GM18909 (cell line): ENCODE measurements around the gene UGT3A2.

Experiments
- ATAC-seq: cut with Tn5 transposase; IDR thresholded peaks from one replicate; pipeline ENCODE4 v1.9.1; 2021; ENCODE audit warnings: mild to moderate bottlenecking; ENCODE audit not compliant: unreplicated experiment, poor library complexity

UGT3A2 gene, protein sequence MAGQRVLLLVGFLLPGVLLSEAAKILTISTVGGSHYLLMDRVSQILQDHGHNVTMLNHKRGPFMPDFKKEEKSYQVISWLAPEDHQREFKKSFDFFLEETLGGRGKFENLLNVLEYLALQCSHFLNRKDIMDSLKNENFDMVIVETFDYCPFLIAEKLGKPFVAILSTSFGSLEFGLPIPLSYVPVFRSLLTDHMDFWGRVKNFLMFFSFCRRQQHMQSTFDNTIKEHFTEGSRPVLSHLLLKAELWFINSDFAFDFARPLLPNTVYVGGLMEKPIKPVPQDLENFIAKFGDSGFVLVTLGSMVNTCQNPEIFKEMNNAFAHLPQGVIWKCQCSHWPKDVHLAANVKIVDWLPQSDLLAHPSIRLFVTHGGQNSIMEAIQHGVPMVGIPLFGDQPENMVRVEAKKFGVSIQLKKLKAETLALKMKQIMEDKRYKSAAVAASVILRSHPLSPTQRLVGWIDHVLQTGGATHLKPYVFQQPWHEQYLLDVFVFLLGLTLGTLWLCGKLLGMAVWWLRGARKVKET

DNA sequence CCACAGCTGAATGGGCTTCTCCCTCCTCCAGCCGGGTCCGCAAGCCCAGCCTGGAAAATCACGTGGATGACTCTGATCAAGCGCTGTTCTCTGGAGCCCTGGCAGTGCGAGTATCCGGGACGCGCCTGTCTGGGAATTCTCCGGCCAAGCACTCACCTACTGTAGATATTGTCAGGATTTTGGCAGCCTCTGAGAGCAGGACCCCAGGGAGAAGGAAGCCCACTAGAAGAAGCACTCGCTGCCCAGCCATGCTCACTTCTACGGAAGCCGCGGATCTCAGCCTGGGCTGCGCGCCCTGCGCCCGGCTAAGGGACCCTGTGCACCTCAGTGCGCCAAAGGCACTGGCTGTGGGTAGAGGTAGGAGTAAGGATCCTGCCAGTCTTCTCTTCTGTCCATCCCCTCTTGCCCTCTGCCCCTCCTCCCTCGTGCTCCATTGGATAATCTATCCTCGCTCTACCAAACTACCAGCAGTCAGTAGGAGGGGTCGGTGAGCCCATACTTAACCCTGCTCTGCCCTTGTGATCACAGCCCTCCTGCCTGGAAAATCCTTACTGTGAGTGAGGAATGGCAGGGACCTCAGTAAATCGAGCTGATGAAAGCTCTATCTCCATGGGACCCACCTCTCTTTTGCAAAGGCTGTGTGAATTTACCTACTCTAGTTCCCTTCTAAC lies at the start of gene UGT3A2:
Gene UGT3A2 (minus strand): TSS at position 343 of the 671 bp plus-strand sequence. CDS start 93 bp downstream, at position 250.
- no peak for ATAC-seq

DNA sequence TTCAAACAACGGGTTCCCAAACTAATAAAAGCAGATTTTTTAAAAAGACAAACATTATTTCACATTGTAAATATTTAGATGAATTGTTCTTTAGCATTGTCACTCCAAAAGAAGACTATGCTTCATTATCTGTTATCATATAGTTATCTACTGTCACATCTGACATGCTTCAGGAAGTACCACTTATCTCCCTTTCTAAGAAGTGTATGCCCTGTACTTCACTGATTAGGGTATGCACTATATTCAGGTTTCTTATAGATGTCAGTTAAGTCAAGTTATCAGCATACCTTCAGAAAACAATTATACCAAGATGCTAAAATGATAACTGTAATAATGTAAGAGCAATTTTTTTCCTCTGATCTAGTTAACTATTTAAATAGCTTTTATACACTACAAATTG lies 44.6 kb upstream of the UGT3A2 start:
- ATAC-seq = no peak

DNA sequence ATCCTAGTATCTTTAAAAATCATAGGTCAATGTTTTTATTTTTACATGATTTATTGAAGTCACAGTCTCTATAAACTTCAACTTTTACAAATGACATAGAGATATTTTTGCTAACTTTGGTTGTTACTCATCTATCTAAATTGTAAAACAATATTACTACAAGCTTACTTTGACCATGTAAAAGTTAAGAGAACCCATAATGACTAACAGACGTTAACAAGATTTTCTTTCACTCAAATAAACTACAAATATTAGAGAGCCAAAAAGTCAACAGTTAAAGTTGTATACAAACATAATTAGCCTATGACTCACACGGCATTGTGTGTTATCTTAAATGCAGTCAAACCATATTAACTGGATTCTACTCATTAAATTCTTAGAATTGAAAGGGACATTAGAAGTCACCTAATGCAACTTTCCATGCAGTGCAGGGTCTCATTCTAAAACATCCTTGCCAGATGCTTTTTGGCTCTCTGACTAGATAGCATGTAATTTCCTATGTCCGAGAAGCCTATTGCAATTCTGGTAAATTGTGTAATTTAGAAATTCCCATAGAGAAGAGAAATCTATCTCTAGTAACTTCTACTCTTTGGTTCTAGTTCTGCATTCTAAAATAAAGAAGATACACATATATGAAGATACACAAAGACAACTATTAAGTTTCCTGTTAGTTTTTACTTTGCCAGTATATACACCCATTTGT lies 42.2 kb upstream of the UGT3A2 start:
- no peak for ATAC-seq

DNA sequence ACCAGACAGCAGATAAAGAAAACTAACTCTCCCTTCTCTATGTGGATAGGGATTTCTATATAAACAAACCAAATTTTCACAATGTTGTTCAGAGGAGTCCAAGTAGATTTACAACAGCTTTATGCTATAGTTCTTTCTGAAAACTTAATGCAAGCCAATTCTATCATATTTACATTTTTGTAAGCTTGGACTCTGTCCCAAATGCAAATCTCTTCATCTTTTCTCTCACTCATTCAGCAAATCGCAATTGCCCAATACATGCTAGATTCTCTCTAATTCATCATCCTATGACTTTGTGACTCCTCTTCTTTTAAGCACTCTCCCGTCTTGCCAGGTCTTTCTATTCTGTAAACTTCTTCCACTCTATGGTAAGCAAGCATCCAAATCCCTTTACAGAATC lies 39.1 kb upstream of the UGT3A2 start:
- no peak for ATAC-seq

DNA sequence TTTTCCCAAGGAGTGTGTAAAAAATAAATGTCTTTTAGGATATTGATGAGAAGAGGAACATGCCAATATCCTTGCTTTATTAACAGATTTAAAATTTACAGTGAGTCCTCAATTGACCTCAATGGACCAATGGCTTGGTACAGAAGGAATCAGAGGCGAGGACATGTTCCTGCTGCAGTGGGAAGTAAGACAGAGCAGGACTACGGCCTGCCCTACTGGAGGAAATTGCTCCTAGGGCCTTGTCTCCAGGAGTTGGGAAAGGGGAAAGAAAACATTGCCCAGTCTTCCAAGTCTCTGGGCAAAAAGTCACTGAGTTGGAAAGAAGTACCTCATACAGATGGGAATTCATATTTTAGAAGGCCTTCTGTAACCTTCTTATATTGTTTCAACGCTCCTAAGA lies 33.1 kb upstream of the UGT3A2 start:
- no peak for ATAC-seq

DNA sequence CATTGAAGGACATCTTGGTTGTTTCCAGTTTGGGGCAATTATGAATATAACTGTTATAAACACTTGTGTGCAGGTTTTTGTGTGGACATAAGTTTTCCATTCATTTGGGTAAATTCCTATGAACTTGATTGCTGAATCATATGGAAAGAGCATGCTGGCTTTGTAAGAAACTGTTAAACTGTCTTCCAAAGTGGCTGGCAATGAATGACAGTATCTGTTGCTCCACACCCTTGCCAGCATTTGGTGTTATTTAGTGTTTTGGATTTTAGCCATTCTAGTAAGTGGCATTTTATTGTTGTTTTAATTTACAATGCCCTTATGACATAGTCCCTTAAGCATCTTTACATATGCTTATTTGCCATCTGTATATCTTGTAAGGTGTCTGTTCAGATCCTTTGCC lies 29.8 kb upstream of the UGT3A2 start:
- no peak for ATAC-seq

DNA sequence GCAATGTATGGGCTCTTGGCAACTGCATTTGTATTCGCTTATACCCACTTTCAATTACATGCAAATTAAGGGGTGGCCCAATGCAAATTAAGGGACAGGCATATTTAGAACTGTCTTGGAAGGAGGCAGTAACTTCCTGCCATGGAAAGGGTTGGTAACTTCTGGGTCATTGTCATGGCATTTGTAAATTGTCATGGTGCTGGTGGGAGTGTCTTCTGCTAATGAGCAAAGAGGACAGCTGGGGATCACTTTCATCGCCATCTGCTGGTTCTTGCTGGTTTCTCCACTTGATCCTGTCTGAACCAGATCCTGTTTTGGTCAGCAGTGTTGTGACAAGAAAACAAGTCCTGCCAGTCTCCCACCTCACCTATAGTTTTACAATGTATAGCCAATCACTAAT lies 23.3 kb upstream of the UGT3A2 start:
- peak; percentile 77 for ATAC-seq

DNA sequence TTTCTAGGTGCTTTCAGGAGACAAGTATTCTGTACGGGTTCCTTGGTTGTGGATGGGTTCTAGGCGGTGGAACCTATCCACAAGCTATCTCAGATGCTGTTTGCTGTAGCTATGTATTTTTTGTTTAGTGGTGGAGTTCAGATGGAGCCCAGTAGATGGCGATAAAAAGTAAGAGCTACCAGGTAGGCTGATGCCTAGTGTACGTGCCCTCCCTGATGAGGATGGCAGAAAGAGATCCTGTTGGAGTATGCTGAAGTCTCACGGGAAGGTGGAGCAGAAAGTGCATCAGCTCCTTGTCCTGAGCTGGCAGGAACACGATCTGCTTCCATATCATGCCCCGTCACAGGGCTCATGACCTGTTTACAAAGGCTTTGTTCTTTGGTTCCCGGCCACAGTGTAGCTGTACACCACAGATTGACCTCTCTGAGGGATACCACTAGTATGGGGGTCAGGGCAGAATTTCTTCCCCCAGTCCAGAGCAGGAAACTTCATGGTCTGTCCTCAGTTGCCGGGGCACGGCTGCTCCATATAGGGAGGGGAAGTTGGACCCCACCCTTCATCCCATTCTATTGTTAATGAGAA lies 12.6 kb upstream of the UGT3A2 start:
- peak; percentile 98 for ATAC-seq

DNA sequence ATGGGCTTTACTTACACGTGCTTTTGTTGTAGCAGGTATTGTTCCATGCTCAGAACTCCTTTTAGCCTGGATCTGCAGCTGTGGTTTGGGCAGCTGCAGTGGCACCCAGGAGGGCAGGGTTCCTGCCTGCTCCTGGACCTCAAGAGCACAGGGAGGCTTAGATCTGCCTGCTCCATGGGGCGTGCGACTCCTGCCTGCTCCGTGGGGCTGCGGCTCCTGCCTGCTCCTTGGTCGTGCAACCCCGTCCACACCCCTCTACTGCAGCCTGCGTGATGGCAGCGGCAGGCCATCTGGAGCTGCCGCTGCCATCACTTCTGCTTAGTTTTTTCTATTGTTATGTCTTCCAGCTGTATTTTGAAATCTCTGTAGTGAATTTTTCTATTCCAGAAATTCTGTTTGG lies 11.7 kb upstream of the UGT3A2 start:
- no peak for ATAC-seq

DNA sequence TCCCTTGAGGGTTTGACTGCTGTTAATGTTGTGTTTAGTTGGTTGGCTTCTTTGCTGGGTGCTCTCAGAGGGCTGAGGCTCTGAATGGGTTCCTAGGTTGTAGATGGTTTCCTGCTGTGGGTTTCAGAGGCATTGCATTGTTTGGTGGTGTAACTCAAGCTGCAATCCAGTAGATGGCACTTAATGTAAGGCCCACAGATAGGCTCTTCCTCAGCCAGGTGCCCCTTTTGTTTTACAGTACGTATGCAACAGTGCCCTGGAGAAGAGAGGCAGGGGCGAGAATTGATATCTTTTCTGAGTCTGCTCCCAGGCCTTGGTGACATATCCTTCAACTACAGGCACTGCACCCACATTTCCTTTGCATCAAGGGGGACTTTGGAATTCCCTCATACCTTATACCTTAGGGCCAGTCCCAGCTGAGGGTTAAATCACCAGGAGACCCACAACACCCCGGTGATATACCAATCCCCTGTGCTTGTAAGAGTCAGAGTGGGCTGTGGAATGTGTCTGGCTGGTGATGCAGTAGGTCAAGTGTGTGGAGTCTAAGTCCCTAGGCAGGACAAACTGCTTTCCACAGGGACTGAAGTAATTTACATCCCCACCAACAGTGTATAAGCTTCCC lies 7.0 kb upstream of the UGT3A2 start:
- ATAC-seq = peak; percentile 88

DNA sequence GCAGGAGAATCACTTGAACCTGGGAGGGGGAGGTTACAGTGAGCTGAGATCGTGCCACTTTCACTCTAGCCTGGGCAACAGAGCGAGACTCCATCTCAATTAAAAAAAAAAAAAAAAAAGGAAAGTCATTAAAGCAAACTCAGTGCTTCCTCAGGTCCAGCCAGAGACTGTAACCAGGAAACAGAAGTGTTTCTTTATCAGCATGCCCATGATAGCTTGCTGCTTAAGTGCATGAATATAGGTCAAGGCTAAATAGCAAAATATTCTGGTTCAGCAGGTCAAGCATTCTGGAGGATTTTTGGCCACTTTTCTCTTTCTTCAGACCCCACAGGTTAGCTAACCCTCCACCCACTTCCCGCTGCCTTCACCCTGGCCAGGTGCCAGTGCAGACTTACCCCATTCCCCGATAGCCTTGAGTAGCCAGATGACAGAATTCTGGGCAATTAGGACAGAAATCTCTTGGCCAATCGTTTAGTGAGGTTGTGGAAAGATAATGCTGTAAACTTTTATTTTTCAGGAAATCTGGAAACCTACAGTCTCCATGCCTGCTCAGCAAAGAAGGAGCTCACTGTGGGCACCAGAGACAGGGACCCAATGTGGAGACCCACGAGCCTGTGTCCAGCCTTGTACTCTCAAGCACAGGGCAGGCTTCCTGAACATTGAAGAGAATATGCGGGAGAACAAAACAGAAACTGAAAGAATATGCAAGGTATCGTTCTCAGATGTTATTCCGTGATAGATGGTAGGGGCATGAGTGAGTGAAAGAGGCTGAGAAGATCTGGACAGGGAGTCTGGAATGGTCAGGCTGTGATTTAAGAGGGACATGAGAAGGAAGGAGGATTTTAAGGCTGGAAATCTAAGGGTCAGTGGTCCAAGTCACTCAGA lies 4.2 kb upstream of the UGT3A2 start:
- peak; percentile 71 for ATAC-seq

DNA sequence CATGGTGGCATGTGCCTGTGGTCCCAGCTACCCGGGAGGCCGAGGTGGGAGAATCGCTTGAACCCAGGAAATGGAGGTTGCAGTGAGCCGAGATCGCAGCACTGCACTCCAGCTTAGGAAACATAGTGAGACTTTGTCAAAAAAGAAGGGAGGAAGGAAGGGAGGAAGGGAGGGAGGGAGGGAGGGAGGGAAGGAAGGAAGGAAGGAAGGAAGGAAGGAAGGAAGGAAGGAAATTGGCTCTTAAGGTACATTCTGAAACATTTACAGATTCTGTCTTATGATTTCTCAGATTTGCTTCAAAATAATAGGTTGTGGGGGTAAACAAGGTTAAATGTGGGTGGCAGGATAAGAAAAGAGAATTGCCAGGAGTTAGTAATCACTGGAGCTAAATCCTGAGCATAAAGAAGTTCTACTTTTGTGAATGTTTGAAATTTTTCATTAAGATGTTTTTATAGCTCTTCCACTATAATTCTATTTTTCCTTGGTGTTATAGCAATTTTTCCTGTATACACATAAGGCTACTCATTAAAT lies 2.1 kb upstream of the UGT3A2 start:
- no peak for ATAC-seq

DNA sequence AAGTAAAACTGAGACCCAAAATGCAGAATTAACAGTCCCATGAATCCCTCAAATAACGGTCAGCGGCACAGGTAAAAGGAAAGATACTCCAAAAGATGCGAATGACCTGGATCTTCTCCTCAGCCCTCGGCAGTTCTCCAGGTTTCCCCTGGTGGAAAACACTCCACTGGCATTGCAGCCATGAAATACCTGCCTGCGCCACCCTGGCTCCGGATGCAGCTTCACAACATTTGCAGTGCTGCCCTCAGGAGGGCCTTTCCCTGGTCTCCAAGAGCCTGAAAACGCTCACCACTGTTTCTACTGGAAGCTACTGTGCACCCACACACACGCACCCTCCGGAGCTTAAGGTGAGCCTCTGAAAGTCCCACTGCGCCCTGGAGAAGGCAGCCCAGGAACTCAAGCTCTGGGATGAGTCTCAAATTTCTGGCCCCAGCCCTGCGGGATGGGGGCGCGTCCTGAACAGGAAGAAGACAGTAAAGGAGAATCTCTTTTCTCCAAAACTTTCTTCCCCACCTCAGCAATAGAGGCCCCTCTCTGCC lies 612 bp downstream of the UGT3A2 start:
- no peak for ATAC-seq

DNA sequence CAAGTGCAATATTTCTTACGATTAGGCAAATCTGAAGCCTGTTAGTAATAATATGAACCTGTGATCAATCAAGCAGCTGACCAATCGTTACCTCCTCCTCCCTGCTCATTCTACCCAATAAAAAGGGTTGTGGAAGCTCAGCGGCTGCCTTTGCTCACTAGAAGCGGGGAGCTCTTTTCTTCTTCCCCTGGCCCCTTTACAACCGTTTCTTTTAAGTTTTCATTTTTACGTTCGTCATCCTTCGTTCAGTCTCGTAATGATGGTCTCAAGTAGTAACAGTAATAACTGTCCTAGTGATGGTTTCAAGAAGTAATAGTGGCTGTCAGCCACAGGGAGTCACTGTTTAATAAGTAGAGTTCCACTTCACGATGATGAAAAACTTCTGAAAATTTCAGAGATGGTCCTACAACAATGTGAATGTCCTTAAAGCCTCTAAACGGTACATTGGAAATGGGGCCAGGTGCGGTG lies 6.2 kb downstream of the UGT3A2 start:
- no peak for ATAC-seq

DNA sequence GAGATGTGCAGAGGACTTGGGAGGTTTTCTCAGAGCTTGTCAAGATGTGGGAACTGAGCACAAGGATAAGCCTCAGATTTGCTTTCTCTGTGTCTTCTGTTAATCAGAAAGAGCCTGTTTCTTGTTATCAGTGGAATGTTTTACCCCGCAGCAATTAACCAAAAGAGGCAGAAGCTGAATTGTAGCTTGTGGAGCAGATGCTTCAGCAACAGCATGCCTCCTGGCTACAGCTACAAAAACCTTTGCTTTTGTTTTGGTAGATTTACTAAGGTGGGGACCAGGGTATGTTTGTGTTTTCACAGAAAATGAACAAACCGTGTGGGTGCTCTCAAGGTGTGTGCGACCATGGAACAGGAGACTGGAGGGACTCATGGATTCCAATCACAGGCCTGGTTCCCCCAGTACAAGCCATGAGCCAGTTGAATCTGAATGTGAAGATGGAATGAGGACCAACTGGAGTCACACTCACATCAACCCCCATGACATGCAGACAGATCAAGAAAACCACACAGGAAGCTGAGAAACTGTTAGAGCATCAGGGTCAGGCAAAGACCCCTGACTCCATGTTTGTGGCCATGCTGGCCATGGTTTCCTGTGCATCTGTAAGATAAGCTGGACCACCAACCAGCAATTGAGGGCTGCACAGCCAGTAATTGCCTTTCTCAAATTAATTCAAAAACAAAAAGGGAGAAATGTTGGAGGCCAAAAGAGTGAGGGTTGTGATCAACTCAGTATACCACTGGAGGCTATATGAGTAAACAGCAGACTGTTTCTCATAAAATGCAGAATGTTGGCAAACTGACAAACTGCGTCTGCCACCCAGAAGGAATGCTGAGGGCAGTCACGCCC lies 6.9 kb downstream of the UGT3A2 start:
- no peak for ATAC-seq

DNA sequence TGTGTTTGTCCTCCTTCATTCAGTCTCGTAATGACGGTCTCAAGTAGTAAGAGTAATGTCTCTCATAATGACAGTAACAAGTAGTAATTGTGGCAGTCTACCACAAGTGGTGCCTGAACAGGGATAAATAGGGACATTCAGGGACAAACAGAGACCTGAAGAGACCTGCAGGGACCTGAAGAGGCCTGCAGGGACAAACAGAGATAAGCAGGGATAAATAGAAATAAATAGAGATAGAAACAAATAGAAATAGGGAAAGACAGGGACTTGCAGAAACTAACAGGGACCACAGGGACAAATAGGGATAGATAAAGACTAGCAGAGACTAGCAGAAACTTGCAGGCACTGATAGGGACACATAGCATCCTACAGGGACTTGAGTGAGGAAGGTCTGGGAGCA lies 7.9 kb downstream of the UGT3A2 start:
- ATAC-seq = no peak

DNA sequence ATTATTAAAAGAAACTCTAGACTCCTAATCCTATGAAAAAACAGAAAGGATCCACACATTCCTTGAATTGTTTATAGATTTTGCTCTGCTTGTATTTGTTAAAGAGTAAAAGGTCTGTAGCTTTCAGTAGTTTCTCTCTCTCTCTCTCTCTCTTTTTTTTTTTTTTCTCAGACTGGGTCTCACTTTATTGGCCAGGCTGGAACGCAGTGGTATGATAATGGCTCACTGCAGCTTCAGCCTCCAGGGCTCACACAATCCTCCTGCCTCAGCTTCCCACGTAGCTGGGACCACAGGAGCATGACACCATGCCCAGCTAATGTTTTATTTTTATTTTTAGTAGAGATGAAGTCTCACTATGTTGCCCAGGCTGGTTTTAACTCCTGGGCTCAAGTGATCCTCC lies 9.3 kb downstream of the UGT3A2 start:
- no peak for ATAC-seq

DNA sequence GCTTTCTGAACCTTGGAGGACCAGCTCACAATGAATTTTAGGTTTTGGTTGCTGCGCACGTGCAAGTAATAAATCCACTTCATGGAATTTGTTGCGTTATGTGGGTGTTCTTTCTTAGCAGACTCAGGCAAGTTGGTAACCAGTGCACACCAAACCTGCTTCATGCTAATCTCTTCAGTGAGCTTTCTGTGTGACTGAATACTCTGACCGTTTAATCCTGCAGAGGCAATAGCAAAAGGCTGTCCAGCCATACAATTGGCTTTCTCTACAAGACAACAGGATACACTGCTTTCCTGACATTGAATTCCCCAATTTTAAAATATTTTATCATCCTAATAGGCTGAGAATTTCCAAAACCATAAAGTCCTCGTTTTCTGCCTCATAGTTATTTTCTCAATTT lies 10.3 kb downstream of the UGT3A2 start:
- no peak for ATAC-seq
